Osteocyte (in vitro differentiated cells): Measurements from ENCODE around the gene PPP1R15A. TPM values are rescaled to one million over a fixed set of nuclear protein-coding genes. Genes with fewer than 3 reads are reported as not detected.
"Not testable (repeated sequence)": the region's sequence is repeated elsewhere in the genome, so short reads cannot be mapped to it uniquely, and the experiment has no call there.

Source experiments
- DNase-seq: peaks from one replicate; pipeline ENCODE4 v3.0.0; 2021; ENCODE audit warnings: mixed read lengths; ENCODE audit not compliant: unreplicated experiment; ENCODE audit errors: extremely low spot score
- H3K27ac Mint-ChIP-seq: one replicate; pipeline ENCODE4 v1.8.0; 2021; ENCODE audit warnings: mild to moderate bottlenecking, mixed read lengths; ENCODE audit not compliant: unreplicated experiment
- H3K27me3 Mint-ChIP-seq: one replicate; pipeline ENCODE4 v1.8.0; 2021; ENCODE audit warnings: mixed read lengths; ENCODE audit not compliant: unreplicated experiment
- H3K36me3 Mint-ChIP-seq: one replicate; pipeline ENCODE4 v1.8.0; 2021; ENCODE audit warnings: mixed read lengths; ENCODE audit not compliant: unreplicated experiment
- H3K4me1 Mint-ChIP-seq: one replicate; pipeline ENCODE4 v1.8.0; 2021; ENCODE audit warnings: mixed read lengths; ENCODE audit not compliant: unreplicated experiment
- H3K4me3 Mint-ChIP-seq: one replicate; pipeline ENCODE4 v1.8.0; 2021; ENCODE audit warnings: mild to moderate bottlenecking, moderate library complexity, mixed read lengths; ENCODE audit not compliant: unreplicated experiment
- H3K9me3 Mint-ChIP-seq: one replicate; pipeline ENCODE4 v1.8.0; 2021; ENCODE audit warnings: mixed read lengths; ENCODE audit not compliant: unreplicated experiment
- total RNA-seq: library from RNA; stranded (reverse); gene quantifications from 2 replicates; pipeline ENCODE4 v1.2.1, GENCODE V29; 2021
- TF ChIP-seq, protein P1 (sequence below): fragments of 200-600 bp; sonication (generic); IDR thresholded peaks from 2 replicates; pipeline ENCODE4 v1.5.0; 2021; ENCODE audit warnings: antibody characterized with exemption, mild to moderate bottlenecking, moderate library complexity

The PPP1R15A gene
- total RNA-seq, 1 donor from 2014 or later: 118 TPM

- Mint-ChIP-seq H3K27me3 (no peaks in the 10 kb centered on the region), H3K27ac (no peak overlapping the region), H3K36me3 (no peaks in the 10 kb centered on the region), H3K9me3 (no peaks in the 10 kb centered on the region), H3K4me3 (no peak overlapping the region), H3K4me1 (no peaks in the 10 kb centered on the region)
- no peak for DNase-seq
- TF ChIP-seq, protein P1, sequence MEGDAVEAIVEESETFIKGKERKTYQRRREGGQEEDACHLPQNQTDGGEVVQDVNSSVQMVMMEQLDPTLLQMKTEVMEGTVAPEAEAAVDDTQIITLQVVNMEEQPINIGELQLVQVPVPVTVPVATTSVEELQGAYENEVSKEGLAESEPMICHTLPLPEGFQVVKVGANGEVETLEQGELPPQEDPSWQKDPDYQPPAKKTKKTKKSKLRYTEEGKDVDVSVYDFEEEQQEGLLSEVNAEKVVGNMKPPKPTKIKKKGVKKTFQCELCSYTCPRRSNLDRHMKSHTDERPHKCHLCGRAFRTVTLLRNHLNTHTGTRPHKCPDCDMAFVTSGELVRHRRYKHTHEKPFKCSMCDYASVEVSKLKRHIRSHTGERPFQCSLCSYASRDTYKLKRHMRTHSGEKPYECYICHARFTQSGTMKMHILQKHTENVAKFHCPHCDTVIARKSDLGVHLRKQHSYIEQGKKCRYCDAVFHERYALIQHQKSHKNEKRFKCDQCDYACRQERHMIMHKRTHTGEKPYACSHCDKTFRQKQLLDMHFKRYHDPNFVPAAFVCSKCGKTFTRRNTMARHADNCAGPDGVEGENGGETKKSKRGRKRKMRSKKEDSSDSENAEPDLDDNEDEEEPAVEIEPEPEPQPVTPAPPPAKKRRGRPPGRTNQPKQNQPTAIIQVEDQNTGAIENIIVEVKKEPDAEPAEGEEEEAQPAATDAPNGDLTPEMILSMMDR: no peak
These were observed 15.8 kb downstream of the PPP1R15A start for GRCh38 chr19:48887861-48888612.

GRCh38 chr19:48889496-48889895 is 17.3 kb downstream of the PPP1R15A start:
- not testable (repeated sequence) for H3K36me3 Mint-ChIP-seq, H3K27ac Mint-ChIP-seq, H3K9me3 Mint-ChIP-seq, DNase-seq, H3K27me3 Mint-ChIP-seq, H3K4me1 Mint-ChIP-seq, H3K4me3 Mint-ChIP-seq

DNA sequence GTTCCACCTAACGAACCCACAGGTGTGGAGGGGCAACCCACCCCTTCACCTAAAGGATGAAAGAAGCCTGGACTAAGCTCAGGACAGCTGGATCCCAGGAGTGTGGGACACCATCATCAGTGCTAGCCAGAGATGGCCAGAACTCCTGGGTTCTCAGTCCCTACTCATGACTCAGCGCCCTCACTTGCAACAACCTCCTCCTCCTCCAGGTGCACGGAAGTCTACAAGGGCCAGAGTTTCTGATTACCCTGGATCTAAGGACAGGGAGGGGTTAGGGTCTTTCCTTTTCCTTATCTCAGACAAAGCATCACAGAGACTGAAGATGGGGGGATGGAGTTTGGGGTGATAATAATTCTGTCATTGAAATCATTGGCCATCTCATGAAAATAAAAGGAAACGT is 18.3 kb downstream of the PPP1R15A start:
- Mint-ChIP-seq H3K27ac (no peak overlapping the region), H3K27me3 (no peaks in the 10 kb centered on the region), H3K4me1 (no peaks in the 10 kb centered on the region), H3K4me3 (no peak overlapping the region), H3K36me3 (no peaks in the 10 kb centered on the region), H3K9me3 (no peaks in the 10 kb centered on the region)
- DNase-seq: no peak
- TF ChIP-seq, protein P1: no peak

- no peak for DNase-seq
- Mint-ChIP-seq H3K27me3 (no peaks in the 10 kb centered on the region), H3K4me1 (peaks cover 10% of the 10 kb centered on the region), H3K36me3 (peaks cover 1% of the 10 kb centered on the region), H3K27ac (no peak overlapping the region), H3K4me3 (no peak overlapping the region), H3K9me3 (no peaks in the 10 kb centered on the region)
- TF ChIP-seq, protein P1: no peak
These were observed 23.0 kb downstream of the PPP1R15A start for GRCh38 chr19:48895226-48895625.

DNA sequence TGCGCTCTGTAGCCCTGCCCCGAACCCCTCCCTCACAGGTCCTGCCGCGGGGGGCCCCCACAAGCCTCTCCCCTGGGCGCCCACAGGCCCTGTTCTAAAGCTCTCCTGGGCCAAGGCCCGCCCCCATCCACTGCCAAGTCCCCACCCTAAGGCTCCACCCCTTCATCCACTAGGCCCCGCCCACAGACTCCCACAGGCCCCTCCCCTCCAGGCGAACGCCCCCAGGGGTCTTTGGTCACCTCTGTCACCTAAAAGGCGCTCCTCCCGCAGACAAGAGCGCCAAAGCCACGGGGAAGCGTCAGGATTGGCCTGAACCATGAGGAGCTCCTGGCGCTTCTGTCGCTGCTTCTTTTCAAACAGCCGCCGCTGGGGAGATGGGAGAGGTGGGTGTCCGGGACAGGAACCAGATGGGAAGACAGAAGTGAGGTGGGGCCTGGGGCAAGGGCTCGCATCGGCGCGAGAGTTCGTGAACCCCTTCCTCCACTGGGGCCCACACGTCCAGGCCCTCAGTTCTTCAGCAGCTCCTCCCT is 24.0 kb downstream of the PPP1R15A start:
- no peak for DNase-seq
- Mint-ChIP-seq H3K36me3 (peaks cover 2% of the 10 kb centered on the region), H3K27ac (no peak overlapping the region), H3K27me3 (no peaks in the 10 kb centered on the region), H3K9me3 (no peaks in the 10 kb centered on the region), H3K4me3 (no peak overlapping the region), H3K4me1 (peaks cover 15% of the 10 kb centered on the region)
- TF ChIP-seq, protein P1: no peak
